SIG-M5 treated with dmso at 0.1 percent for 504 hours (cell line): ENCODE measurements around the gene AGAP5.
"Not testable (repeated sequence)": the region's sequence is repeated elsewhere in the genome, so short reads cannot be mapped to it uniquely, and the experiment has no call there.

Experiments
- DNase-seq: peaks from one replicate; lab custom pipeline; 2025; ENCODE audit not compliant: unreplicated experiment; lab: John Stamatoyannopoulos, UW

AGAP5 gene

DNA sequence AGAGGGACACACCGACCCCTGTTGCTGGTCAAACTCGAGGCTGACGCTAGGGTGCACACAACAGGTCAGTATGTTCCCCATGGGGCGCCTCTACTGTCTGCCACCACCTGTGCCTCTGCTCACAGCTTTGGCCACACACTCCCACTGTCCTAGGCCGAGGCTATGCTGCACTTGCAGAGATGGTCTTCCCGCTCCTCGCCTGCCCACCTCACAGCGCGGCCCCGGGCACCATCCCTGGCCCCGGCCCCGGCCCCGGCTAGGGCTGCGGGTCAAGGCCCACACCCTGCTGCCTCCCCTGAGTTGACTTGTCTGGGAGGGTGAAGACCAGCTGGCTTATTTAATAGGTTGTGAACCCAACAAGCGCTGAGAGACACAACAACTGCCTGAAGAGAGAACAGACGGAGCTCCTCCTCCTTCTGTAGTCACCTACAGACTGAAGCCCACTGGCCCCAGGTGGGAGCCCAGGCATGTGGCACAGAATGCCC lies at the start of gene AGAP5:
Gene AGAP5, minus strand, starts transcription at position 435 of the 485 bp plus-strand sequence. Its CDS starts 354 bp downstream, at position 81.
- DNase-seq = not testable (repeated sequence)

DNA sequence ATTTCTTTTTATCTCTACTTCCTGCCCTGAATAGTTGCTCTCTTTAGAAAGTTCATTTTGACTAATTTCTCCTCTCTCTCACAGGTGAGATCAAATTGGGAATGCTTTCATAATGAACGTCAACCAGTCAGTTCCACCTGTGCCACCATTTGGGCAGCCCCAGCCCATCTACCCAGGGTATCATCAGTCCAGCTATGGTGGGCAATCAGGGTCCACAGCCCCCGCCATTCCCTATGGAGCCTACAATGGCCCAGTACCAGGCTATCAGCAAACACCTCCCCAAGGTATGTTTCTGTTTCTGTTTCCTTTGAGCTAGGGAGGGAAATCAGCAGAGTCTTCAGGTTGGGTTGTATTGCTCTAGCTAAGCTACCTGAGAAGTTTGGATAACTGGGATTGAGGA lies 48.8 kb upstream of the AGAP5 start:
- no peak for DNase-seq

DNA sequence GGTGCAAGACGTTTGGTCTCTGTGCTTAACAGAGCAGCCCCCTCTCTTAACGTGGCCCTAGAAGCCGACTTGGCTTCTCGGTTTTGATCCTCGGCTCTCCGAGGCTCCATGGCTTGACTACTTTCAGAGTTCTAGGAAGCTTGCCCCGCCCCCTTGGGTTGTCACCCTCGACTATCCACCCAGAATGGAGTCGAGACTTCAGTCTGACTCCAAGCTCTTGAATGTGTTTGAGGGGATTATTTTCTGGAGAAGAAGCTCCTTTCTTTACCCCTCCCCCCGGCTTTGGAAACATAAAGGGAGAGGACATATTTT lies 46.7 kb upstream of the AGAP5 start:
- DNase-seq = peak; percentile 46

DNA sequence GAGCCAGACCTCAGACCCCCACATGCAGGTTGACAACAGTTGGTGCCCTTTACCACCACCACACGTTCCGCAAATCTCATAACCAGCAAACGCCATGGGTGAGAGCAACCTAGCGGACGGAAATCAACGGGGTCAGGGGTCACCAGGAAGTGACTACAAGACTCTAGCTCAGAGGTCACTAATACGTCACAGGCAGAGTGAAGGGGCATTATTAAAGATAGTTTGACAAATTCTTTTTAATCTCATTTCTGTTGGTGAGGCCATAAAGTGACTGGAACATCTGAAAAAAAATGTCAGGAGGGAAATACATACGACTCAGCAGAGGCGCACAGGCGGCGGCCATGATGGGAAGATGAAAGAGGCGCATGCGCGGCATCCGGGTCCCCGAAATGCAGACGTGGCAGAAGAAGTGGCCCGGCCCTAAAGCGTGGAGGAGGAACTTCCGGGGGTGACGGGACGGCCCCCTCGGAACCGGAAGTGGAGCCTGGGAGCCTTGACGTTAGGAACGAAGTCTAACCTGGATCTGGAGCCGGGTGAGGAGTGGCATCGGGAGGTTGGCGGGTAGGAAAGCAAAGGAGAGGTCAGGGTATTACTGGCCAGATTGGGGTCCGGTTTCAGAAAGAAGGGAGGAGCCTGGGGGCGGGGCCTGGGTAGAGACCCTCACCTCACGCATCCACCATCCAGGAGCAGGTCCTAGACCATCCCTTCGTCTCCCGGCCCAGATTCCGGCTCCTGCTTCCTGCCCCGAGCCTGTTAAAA lies 46.2 kb upstream of the AGAP5 start, which contains the start of gene SEC24C:
Gene SEC24C, plus strand, starts transcription at position 468 of the 759 bp plus-strand sequence. CDS start 2,461 bp downstream, outside the sequence.
- peak; percentile 94 for DNase-seq

DNA sequence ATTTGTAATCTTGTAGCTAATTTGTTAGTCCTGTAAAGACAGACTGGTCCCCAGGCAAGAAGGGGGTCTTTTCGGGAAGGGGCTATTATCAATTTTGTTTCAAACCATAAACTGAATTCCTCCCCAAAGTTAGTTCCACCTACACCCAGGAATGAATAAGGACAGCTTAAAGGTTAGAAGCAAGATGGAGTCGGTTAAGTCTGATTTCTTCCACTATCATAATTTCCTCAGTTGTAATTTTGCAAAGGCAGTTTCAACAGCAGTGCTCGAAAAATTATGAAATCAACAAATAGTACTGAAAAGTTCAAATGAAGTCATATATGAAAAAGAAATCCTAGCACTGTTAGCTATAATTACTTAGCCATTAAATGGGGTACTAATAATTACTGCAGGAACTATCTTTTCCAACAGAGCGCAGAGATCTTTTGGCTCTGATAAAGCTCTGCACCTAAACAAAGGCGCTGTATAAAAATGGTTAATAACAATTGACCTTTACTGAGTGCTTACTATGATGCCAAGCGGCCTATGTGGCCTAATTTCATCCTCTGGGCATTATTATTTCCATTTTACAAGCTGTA lies 45.5 kb upstream of the AGAP5 start:
- DNase-seq = no peak

DNA sequence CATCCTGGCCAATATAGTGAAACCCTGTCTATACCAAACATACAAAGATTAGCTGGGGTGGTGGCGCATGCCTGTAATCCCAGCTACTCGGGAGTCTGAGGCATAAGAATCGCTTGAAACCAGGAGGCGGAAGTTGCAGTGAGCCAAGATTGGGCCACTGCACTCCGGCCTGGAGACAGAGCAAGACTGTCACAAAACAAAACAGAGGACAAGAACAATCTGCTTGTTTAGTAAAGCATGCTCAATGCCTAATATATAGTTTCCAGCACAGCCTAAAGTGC lies 44.5 kb upstream of the AGAP5 start:
- no peak for DNase-seq

DNA sequence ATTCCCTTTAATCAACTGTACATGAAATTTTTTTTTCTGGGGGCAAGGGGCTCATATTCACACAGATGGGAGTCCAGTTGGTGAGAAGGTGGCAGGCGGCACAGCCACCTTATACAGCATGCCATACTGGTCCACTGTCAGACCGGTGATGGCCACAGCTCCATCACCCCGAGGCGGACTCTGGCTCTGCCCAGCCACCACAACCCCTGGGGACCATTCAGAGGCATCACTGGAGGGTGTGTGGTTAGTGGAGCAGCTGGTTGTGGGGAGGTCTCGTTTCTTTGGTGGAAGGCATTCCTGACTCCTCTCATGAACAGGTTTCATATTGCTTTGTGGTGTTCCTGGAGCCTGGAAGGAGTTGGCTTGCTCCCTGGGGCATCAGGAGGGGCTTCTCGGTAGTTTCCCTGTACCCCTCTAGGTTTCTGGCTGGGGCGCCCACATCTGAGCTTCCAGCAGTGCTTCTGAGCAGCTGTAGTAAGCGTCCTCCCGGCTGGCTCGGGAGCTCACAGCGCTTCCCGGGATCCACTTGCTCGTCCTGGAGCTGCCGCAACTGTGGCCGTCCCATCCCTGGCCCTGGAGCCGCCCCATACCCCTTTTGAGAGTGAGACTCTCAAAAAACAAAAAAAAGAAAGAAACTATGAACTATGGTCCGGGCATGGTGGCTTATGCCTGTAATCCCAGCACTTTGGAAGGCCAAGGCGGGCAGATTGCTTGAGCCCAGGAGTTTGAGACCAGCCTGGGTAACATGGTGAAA lies 42.8 kb upstream of the AGAP5 start:
- DNase-seq = not testable (repeated sequence)

DNA sequence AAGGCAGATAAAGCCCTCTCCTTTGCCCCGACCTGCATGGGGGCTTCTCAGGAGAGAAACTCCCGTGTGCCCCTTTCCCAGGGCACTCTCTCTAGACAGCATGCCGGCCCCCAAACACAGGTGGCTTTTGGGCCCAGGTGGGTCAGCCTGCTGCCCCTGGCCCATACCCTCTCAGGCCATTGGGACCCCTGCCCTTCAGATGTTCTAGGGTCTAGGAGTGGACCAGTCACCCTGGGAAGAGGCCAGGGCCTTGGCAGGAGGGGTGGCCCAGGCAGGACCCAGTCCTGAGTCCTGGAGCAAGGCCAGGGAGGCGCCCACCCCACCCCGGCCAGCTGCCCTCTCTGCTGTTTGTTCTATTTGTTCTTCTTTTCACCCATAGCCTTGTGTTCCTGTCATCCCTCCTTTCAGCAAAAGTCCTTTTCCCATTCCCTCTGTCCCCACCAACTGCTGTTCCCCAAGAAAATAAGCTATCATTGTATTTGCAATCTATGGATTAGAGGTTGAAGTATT lies 36.9 kb upstream of the AGAP5 start:
- DNase-seq = no peak

DNA sequence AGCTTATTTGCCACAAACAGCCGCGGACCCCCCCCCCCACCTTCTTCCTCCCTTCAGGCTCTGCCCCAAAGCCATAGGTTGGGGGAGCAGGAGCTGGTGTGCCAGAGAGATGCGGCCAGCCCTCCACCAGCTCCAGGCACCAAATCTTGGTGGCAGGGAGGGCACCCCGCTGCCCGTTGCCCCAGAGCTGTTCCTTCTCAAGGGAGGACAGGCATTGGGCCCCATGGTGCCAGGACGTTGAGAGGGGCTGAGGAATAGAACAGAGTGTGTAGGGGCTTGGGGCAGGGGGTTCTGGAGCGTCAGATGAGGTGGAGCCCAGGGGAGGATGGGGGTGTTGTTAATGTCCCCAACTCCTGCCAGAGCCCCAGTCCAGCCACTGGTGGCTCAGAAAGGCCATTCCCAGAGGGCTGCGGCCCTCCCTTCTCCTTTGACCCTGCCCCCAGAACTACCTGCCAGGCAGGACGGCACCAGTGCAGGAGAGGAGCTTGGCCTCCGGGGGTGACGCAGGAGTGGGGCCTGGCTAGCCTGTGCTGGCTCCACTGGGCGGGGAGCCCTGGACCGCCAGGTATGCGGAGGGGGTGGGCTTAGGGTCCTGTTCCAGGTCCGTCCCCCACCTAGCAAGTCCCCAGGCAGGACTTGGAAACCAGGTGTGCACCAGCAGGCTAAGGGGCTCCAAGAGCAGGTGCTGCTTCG lies 36.3 kb upstream of the AGAP5 start:
- DNase-seq = no peak

DNA sequence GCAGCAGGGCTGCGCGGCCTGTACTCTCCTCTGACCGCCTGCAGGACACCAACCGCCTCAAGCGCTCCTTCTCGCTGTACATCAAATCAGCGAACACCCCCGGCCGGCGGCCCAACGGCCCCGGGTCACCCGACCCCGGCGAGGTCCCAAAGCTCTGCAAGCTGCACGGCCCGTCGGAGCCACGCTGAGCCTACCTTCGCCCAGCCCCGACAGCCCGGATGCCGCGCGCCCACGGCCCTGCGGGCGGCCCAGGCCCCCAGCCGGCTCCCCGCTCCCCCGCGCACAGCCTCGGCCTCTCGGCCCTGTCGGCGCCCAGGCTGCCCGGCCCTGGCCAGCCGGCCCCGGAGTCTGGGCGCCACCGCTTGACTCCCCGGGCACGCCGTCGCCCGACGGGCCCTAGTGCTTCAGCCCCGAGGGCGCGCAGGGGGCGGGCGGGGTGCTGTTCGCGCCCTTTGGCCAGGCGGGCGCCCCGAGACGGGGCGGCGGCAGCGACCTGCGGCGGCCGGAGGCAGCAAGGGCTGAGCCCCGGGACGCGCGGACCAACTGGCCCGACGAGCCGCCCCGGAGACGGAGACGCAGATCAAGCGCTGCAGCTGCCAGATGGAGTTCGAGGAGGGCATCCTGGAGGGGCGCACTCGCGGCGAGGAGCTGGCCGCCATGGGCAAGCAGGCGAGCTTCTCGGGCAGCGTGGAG lies 35.2 kb upstream of the AGAP5 start:
- DNase-seq = no peak

DNA sequence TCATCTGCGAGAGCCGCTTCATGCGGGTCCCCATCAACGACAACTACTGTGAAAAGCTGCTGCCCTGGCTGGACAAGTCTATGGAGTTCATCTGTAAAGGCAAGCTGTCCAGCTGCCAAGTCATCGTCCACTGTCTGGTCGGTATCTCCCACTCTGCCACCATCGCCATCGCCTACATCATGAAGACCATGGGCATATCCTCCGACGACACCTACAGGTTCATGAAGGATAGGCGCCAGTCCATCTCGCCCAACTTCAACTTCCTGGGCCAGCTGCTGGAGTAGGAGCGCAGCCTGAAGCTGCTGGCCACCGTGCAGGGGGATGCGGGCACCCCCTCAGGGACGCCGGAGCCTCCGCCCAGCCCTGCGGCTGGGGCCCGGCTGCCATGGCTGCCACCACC lies 34.5 kb upstream of the AGAP5 start:
- DNase-seq = no peak

DNA sequence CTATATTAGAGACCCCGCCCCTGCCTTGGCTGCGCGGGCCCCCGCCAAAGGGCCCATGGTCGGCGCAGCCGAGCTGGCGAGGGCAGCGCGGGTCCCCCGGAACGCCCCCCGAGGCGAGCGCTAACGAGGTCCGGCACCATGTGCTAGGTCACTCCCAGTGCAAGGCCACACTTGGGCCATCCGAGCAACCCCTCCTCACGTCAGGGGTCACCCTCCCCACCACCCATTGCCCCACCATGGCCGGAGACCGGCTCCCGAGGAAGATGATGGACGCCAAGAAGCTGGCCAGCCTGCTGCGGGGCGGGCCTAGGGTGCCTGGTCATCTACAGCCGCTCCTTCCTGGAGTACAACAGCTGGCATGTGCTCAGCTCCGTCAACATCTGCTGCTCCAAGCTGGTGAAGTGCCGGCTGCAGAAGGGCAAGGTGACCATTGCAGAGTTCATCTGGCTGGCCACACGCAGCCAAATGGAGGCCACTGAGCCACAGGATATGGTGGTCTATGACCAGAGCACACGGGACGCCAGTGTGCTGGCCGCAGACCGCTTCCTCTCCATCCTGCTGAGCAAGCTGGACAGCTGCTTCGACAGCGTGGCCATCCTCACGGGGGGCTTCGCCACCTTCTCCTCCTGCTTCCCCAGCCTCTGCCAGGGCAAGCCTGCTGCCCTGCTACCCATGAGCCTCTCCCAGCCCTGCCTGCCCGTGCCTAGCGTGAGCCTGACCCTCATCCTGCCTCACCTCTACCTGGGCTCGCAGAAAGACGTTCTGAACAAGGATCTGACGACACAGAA lies 33.9 kb upstream of the AGAP5 start:
- no peak for DNase-seq

DNA sequence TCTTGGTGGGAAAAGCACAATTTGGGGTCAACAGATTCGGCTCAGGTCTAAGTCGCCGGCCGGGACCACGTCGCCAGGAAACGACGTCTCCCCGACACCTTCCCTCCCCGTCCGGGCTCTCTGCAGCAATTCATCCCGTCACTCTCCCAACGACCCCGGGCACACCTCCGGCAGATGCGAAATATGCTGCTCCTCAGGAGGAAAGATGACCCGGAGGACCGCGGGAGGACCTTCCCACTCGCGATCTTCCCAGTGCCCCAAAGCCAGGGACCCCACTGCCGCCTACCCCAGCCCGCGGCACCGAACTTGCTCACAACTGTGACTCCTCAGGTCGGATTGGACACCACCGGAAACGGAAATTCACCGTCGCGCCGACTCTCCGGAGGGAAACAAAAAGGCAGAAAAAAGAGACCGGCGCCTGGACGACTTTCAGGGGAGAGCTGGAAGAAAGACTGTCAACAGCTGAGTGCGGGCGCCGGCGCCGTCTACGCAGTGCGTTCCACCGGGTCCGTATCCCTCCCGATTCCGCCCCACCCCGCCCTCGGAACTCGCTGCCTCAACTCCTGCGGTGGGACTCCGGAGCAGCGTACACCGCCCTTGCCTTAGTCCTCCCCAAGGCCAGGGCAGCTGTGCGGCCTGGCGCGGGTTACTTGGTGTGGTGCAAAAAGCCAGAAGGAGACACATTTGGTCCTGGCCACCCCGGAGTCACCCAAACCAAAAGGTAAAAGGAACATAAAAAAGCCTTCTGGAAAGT lies 32.4 kb upstream of the AGAP5 start:
- DNase-seq = peak; percentile 77

DNA sequence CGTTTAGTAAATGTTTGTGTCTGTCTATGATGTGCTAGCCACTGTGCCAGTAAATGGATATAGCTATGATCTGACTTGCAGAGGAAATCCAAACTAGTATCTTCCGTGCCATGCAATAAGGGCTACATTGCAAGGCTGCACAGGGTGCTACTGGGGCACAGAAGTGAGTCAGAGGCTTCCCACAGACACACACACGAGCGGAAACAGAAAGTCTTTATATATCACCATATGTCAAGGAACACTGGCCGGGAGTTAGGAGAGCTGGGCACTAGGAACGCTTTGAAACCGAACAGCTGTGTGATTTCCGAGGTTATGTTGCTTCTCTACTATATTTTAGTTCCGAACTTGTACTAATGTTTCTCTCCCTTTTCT lies 31.9 kb upstream of the AGAP5 start:
- not testable (repeated sequence) for DNase-seq

DNA sequence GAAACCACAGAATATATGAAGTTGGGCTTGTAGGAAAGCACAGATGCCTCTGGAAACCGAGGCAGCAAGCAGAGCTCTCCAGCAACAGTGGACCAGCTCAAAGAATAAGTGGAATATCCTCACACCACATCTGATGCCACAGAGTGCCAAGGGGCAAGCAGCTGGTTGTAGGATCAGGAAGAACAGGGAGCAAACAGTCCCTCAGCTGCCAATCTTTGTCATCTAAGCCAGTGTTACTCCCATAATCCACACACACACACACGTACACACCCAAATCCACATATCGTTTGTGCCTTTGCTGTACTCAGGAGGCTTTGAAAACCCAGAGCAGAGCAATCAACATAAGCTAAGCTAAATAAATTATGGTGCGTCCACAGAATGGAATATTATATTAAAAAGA lies 25.6 kb upstream of the AGAP5 start:
- DNase-seq = no peak

DNA sequence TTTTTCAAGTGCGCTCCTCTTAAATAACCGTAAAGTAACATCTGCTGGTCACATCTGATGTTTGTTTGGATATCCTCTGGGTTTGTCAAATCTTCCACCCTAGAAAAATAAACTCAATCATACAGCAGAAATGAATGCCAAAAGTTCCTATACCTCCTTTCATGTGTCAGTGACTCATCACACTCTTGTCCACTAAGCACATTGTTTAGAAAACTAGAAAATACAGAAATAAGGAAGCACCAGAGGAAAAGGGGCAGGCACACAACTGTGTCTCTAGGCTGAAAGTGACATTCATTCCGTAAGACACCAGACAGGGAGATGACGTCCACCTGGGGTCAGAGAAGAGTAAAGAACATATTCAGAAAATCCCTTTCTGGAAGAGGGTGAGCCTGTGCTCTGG lies 22.7 kb upstream of the AGAP5 start:
- not testable (repeated sequence) for DNase-seq

DNA sequence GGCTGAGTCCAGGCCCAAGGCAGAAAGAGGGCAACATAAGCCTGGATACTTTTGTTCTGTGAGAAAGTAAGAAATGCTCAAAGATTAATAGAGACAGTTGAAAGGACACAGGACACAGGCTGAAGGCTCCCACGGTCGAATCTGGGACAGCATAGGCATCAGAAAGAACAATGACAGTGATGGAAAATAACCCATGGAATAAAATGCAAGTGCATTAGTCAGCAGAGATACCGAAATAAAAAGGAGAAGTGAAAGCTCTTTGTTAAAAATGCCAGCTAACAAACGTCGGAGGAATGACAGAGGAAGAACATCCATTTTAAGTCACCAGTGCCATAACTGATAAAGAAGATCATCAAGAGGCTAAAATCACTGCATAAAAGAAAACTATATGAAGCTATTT lies 19.6 kb upstream of the AGAP5 start:
- peak; percentile 87 for DNase-seq

DNA sequence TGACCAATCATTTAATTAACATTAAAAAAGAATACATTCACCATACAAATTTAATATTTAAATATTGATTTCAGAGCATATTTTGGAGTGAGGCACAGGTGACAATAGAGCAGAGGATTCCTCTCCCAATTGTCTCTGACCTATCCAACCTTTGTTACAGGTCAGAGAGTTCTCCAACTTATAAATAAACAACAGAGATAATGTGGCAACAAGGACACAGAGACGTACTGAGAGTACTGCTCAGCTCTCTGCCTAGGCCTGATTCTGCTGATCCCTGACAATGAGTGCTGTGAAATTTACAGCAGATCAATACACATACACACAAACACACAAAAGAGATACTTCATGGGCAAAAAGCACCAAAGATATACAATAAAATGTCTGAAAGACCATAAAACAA lies 18.3 kb upstream of the AGAP5 start:
- no peak for DNase-seq
